Adrenal gland (tissue), 12 donors: ENCODE measurements around the gene SLC1A2. TPM values are rescaled to one million over a fixed set of nuclear protein-coding genes. Genes with fewer than 3 reads are reported as not detected.

Source experiments
- DNase-seq, 7 donors: peaks; one replicate each; pipeline ENCODE4 v3.0.0-alpha.2; 2019 to 2020
- H3K27ac ChIP-seq, 5 donors: fragments of 200-600 bp; sonication (generic) in 4 of 5; 1 replicate in 3 of 5; 2 replicates in 2 of 5; pipeline versions ENCODE4 v1.5.1 to v1.8.0; 2016 to 2020; ENCODE audit warnings: mild to moderate bottlenecking in 1 of 5
- H3K27me3 ChIP-seq: fragments of 200-600 bp; 2 replicates; pipeline ENCODE4 v1.8.0; 2021
- H3K36me3 ChIP-seq, 2 donors: fragments of 200-600 bp; replicated peaks in 1 of 2; 1 replicate in 1 of 2; 2 replicates in 1 of 2; pipeline versions ENCODE4 v1.5.1 to v1.8.0; 2018 to 2022
- H3K4me1 ChIP-seq, 2 donors: fragments of 200-600 bp; replicated peaks in 1 of 2; 1 replicate in 1 of 2; 2 replicates in 1 of 2; pipeline versions ENCODE4 v1.5.1 to v1.8.0; 2018 to 2021
- H3K4me3 ChIP-seq, 4 donors: fragments of 200-600 bp; sonication (generic) in 3 of 4; one replicate each; pipeline ENCODE4 v1.5.1; 2016 to 2018
- H3K9me3 ChIP-seq, 3 donors: fragments of 200-600 bp; sonication (generic) in 1 of 3; replicated peaks in 1 of 3; 1 replicate in 2 of 3; 2 replicates in 1 of 3; pipeline versions ENCODE4 v1.5.1 to v1.8.0; 2016 to 2021
- POLR2A ChIP-seq, 2 donors: fragments of 450-650 bp; IDR thresholded peaks; one replicate each; pipeline ENCODE4 v1.6.1; 2017; ENCODE audit warnings: antibody characterized with exemption in 2 of 2, mild to moderate bottlenecking in 2 of 2, moderate library complexity in 1 of 2
- WGBS, 4 donors: extraction: QIAGEN DNeasy Blood & Tissue Kit in 2 of 4; methylation state at CpG; one replicate each; pipeline versions ENCODE4 v1.1.5 to v1.1.7; 2013 to 2017; 5-methylcytosine and 5-hydroxymethylcytosine counted together
- intact Hi-C, 2 donors: fragments of 100-400 bp; cut with DNase I; formaldehyde crosslinking; loops; one replicate each; pipeline versions ENCODE4 v1.14.1 to v1.15.0; 2022 to 2023
- polyA plus RNA-seq, 3 donors: library from polyadenylated mRNA; stranded (reverse); fragments of 200-250 nt in 2 of 3; fragments of 350-450 nt in 1 of 3; fragmentation: Illumina TruSeq in 1 of 3; extraction: RNeasy Lipid Tissue Mini Kit (QIAGEN cat#74804) in 1 of 3; gene quantifications; one replicate each; pipeline ENCODE4 v1.2.3, GENCODE V29; 2013 to 2014
- total RNA-seq, 9 donors: library from RNA; depleted of rRNA in 4 of 9; stranded (reverse); fragments of >200 nt in 4 of 9; fragments of 120-200 nt in 1 of 9; fragmentation: NEBNext Ultra II Directional in 1 of 9; extraction: Animal tissue kit (Norgen Biotek cat#: 25700) in 1 of 9; gene quantifications; one replicate each; pipeline versions ENCODE4 v1.1.0 to v1.2.4, GENCODE V29; 2013 to 2023
- TF ChIP-seq, protein P1 (sequence below), 6 experiments: fragments of 450-650 bp in 4 of 6; fragments of 200-600 bp in 2 of 6; sonication (generic) in 1 of 6; IDR thresholded peaks; 1 replicate in 5 of 6; 2 replicates in 1 of 6; pipeline versions ENCODE4 v1.5.1 to v1.8.0; 2016 to 2021; ENCODE audit warnings: antibody characterized with exemption in 6 of 6, mild to moderate bottlenecking in 2 of 6, moderate library complexity in 1 of 6
- donor health status: healthy with polysubstance abuse.
- donor health status: Bipolar disorder and iron deficiency.
- donor health status: DM: yes; HTN: yes; CAD: no.
- donor health status: DM: no; HTN: no; CAD: no.
- donor health status: DM: no; HTN: no; CAD: no.
- donor health status: DM: yes; HTN: yes; CAD: no.

Gene SLC1A2
- total and polyA plus RNA-seq, 12 donors: 1.4 to 517 (median 8.7) TPM

DNA sequence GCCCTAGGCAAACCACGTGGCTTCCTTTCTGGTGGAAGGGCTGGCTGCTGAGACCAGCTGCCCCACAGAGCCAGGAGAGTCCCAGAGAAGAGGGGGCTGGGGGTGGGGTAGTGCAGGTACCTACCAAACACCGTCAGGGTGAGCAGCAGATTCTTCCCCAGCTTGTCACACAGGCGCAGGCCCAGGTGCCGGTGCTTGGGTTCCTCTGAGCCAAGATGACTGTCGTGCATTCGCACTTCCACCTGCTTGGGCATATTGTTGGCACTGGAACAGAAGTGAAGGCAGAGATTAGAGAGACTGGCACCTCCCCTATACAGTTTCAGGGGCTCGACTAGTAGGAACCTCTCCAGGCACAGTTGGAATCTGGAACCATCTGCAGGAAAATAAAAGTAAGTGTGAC lies 102.1 kb downstream of the SLC1A2 start:
- TF ChIP-seq, protein P1, sequence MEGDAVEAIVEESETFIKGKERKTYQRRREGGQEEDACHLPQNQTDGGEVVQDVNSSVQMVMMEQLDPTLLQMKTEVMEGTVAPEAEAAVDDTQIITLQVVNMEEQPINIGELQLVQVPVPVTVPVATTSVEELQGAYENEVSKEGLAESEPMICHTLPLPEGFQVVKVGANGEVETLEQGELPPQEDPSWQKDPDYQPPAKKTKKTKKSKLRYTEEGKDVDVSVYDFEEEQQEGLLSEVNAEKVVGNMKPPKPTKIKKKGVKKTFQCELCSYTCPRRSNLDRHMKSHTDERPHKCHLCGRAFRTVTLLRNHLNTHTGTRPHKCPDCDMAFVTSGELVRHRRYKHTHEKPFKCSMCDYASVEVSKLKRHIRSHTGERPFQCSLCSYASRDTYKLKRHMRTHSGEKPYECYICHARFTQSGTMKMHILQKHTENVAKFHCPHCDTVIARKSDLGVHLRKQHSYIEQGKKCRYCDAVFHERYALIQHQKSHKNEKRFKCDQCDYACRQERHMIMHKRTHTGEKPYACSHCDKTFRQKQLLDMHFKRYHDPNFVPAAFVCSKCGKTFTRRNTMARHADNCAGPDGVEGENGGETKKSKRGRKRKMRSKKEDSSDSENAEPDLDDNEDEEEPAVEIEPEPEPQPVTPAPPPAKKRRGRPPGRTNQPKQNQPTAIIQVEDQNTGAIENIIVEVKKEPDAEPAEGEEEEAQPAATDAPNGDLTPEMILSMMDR (IDR thresholded peaks at IDR 0.05): no peak
- TF ChIP-seq POLR2A (IDR thresholded peaks at IDR 0.05): no peak
- Histone ChIP-seq H3K4me3 (no peak overlapping the region), H3K9me3 (no peaks in the 10 kb centered on the region), H3K27me3 (no peaks in the 10 kb centered on the region), H3K27ac (no peak overlapping the region), H3K4me1 (peaks cover 0 to 5% of the 10 kb centered on the region in 2 donors), H3K36me3 (no peaks in the 10 kb centered on the region)
- intact Hi-C loops: no loop called here
- no peak for DNase-seq
- WGBS, 4 donors: 83 to 92% (median 91%) methylated on average over 4 to 7 of the region's 7 CpGs

DNA sequence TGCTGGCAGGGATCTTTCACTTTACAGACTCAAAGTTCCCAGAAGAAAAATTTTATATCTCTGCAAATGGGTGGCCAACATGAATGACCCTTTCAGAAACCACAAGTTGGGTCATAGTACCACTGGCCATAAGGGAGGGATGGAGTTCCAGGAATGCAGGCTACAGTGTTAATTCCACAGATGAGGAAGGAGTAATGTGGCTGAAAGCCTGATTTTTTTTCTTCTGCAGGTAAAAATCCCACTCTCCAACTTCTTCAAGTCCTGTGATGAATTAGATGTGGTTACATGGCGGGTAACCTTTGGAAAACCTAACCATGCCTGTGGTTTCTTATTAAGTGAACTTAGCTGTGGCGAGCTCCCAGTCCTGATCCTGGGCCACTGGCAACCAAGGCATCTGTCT lies 103.2 kb downstream of the SLC1A2 start:
- WGBS, 4 donors: 90 to 100% (median 93%) methylated on average over 2 of the region's 2 CpGs
- H3K4me1 ChIP-seq: no peaks in the 10 kb centered on the region
- H3K27ac ChIP-seq: no peak overlapping the region
- no peaks in the 10 kb centered on the region for H3K27me3 ChIP-seq
- H3K4me3 ChIP-seq: no peak overlapping the region
- DNase-seq: no peak
- intact Hi-C loops: no loop called here
- H3K36me3 ChIP-seq: no peaks in the 10 kb centered on the region
- H3K9me3 ChIP-seq: no peaks in the 10 kb centered on the region
- TF ChIP-seq, protein P1 (IDR thresholded peaks at IDR 0.05): no peak
- TF ChIP-seq POLR2A (IDR thresholded peaks at IDR 0.05): no peak

DNA sequence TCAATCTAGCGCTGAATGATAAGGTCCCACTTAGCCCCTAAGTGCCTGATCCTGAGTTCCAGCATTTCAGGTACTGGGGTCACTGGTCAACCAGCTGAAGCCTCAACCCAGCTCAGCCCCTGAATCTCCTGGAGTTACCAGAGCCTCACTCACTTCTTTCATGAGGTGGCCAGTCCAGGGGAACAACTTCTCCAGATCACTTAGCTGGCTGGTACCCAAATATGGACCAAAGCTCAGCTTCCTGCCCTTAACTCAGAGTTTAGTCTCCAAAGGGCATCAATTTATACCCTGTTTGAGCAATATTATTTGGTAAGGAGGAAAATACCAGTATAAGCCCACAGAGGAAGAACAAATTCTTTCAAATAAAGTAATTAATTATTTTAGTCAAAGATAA lies 105.6 kb downstream of the SLC1A2 start:
- H3K4me1 ChIP-seq: no peaks in the 10 kb centered on the region
- TF ChIP-seq POLR2A (IDR thresholded peaks at IDR 0.05): no peak
- TF ChIP-seq, protein P1 (IDR thresholded peaks at IDR 0.05): no peak
- no peak for DNase-seq
- no peak overlapping the region for H3K27ac ChIP-seq
- H3K27me3 ChIP-seq: no peaks in the 10 kb centered on the region
- WGBS, 4 donors: 96 to 100% (median 98%) methylated on average over 1 of the region's 1 CpG
- H3K36me3 ChIP-seq: no peaks in the 10 kb centered on the region
- no peak overlapping the region for H3K4me3 ChIP-seq
- intact Hi-C loops: no loop called here
- no peaks in the 10 kb centered on the region for H3K9me3 ChIP-seq

DNA sequence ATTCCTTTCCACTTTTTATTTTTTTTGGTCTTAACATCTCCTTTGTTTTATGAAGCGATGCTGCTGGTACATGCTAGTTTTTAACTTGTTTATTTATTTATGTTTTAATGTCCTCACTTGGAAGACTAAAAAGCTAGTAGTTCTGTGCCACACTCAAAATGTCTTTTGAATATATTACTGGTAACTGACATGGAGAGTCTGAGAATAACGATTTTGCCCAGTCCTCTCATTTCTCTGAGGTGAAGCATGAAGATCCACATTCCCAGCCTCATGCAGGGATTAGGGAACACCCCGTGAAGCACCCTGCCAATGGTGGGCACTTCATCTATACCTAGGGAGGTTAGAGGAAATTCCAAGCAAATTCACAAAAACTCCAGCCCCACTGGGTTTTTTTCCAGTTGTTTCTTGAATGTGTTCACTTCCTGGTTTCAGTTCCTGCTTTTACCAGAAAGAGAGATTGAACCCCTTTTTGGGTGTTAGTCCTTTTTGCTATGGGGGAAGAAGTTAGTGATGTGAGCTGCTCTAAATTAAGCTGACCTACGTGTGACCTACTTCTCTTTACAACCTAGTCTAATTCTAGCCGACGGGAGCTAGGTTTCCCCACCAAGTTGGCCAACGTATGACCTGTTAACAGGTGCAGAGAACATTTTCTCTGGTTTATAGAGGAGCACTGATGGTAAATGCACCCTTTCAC lies 106.1 kb downstream of the SLC1A2 start:
- Histone ChIP-seq H3K36me3 (no peaks in the 10 kb centered on the region), H3K4me3 (no peak overlapping the region), H3K9me3 (no peaks in the 10 kb centered on the region), H3K4me1 (no peaks in the 10 kb centered on the region), H3K27ac (no peak overlapping the region), H3K27me3 (no peaks in the 10 kb centered on the region)
- no peak for DNase-seq
- no peak for TF ChIP-seq POLR2A (IDR thresholded peaks at IDR 0.05)
- TF ChIP-seq, protein P1 (IDR thresholded peaks at IDR 0.05): no peak
- intact Hi-C loops: no loop called here
- 68 to 80% (median 72%) methylated on average over 7 of the region's 7 CpGs for WGBS, 4 donors
